LoVo (cell line): ENCODE results near the gene OR2AG1.
"Not testable (repeated sequence)": the region's sequence is repeated elsewhere in the genome, so short reads cannot be mapped to it uniquely, and the experiment has no call there.

Experiments
- DNase-seq: peaks from one replicate; pipeline ENCODE4 v3.0.0-alpha.2; 2016; ENCODE audit warnings: low spot score

Gene OR2AG1

DNA sequence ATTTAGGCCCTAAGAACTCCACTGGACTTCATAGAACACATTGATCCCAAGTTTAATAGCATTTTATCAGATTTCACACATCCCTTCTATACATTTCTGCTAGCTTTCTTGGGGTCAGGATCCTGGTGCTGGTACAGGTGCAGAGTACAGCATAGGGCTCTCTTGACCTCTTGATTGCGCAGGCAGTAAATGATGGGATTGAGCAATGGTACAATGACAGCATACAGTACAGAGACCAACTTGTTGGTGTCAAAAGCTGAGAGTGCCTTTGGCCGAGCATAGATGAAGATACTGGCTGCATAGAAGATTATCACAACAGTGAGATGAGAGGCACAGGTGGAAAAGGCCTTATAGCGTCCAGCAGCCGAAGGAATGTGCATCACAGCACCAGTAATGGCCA lies 11.8 kb downstream of the OR2AG1 start:
- DNase-seq, result no peak

- DNase-seq, result no peak
Measured at GRCh38 chr11:6799402-6799801, 16.6 kb downstream of the OR2AG1 start, which contains the start of gene OR6A2. Gene OR6A2 (minus strand): TSS chr11:6799689. CDS start chr11:6795708, 3,981 bp downstream.

DNA sequence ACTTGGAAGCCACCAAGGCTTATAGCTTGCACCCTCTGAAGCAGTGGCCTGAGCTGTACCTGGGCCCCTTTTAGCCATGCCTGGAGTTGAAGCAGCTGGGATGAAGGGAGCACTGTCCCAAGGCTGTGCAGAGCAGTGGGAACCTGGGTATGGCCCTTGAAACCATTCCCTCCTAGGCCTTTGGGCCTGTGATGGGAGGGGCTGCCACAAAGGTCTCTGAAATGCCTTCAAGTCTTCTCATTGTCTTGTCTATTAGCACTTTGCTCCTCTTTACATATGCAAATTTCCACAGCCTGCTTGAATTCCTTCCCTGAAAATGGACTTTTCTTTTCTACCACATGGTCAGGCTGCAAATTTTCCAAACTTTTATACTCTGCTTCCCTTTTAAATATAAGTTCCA lies 18.3 kb downstream of the OR2AG1 start:
- not testable (repeated sequence) for DNase-seq

DNA sequence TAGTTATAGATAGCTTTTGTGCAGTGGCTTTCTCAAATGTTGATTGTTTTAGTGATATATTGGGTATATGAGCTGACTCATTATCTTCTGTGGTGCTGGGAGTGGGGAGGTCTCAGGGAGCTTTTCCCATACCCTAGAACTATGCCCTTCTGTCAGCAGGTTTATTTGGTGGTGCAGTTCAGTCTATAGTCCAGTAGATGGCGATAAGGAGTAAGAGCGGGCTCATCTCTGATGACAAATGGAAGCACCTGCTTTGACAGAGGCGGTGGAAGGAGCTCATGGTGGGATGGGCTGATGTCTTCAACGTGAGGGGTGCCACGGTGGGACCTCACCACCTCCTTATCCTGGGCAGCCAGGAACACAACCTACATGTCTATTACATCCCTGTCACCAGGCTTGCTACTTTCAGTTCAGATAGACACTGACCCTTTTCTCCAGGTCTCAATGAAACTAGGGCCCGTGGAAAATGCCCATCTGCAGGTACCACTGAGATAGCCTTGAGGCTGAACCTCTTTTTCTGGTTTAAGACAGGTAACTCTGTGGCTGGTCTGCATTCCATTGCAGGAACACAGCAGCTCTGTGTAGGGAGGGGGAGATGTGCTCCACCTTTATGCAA lies 29.7 kb downstream of the OR2AG1 start:
- peak; percentile 43 for DNase-seq

DNA sequence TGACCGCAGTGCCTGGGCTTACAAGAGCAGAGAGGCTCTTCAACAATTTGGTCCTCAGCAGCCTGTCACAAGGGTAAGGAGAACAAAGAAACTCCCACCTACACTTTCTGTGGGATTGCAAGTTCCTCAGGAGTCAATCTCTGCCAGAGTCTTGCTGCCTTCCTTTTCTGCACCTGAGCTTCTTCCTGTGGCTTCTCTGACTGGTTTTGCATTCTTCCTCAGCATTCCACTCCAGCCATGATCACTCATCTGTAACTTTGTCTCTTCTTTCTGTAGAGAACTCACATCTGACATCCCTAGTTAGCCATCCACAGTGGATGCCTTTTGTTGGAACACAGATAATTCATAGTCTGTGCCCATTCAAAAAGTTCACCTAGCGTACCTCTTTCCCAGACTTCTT lies 30.8 kb downstream of the OR2AG1 start:
- no peak for DNase-seq

- DNase-seq, result no peak
Measured at GRCh38 chr11:6817694-6818093, 34.9 kb downstream of the OR2AG1 start.

DNA sequence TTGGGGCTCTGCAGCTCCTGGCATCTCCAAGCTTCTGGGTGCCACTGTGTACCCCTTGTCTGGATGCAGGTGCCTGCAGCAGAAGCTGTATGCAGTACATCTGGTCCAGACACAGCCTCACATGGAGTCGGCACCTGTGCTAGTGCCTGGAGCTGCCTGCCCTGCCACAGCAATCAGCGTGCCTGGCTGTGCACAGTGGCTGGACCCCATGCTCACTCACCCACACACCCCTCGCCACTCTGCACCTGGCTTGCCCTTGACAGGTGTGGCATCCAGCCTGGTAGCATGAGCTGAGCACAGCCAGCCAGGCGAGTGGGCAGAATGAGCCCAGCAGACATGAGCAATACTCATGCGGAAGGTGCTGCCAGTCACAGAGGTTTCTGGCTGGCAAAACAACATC lies 36.1 kb downstream of the OR2AG1 start:
- DNase-seq, result no peak

DNA sequence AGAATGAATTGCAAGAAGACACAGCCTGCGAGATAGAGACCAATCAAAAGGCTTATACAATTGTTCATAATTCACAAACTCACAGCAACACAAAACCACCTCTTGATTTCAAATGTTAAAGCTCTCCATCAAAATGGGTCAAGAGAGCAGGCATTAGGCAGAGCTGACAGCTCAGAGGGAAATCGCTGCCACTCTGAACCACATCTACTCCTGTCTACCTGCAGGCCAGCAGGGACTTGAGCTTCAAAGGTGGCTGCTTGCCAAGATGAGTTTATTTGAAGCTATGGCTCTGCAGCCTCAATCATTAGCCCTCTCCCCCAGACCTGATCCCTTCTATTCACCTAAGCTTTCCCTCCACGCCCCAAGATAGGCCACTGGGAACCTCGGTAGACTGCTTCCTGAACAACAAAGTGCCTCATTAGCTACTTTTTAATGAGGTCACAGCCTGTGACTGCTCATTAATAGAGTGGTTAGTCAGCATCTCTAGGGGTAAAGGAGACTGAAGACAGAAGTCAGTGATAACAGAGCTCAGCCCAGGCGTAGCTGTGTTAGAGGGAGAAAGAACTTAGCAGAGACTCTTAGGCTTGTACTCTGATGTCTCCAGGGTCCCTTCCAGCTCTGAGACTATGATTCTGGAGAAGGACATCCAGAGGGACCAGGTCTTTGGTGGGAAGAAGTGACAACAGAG lies 41.5 kb downstream of the OR2AG1 start:
- DNase-seq, result no peak

GRCh38 chr11:6825231-6825744 lies 42.5 kb downstream of the OR2AG1 start:
- DNase-seq, result no peak

GRCh38 chr11:6828103-6828502 lies 45.3 kb downstream of the OR2AG1 start:
- no peak for DNase-seq

DNA sequence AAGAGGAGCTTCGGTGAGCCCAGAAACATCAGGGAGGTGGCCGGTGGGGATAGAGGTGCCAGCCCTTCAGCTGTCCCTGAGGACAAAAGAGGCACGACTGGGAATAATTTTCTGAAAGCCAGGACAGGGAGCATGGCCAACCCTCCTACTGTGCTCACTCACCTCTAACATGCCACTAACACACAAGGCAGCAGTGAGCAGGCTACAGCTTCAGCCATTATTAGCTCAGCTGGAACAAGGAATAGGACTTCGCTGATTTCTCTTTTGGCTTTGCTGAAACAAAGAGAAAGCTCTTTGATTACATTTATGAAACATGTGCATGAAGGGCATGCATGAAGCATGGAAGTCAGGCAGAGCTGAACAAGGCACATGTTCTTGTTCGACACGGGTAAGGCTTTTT lies 50.5 kb downstream of the OR2AG1 start:
- no peak for DNase-seq

DNA sequence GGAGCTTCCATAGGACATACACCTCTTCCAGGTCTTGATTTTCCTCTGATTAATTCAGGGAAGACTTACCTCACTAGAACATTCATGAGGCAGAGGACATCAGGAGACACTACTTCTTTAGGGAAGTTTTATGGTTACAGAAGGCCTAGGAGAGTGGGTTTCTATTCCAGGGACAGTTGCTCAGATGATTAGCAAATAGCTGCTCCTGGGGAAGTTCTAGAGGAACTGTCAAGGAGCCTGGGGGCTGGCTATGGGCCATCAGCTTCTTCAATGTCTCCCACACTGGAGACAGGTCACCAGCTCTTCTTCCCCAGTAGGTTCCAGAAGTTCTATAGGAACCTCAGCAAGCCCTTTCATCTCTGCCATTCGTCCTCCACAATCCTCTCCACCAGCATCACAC lies 51.2 kb downstream of the OR2AG1 start:
- DNase-seq, result no peak
